ENCODE results near the gene ANKRD11. TPM values are rescaled to one million over a fixed set of nuclear protein-coding genes. Genes with fewer than 3 reads are reported as not detected.
"Not testable (repeated sequence)": the region's sequence is repeated elsewhere in the genome, so short reads cannot be mapped to it uniquely, and the experiment has no call there.

Gene ANKRD11
- total RNA-seq, 1 donor = 80.8 TPM

GRCh38 chr16:89261691-89262563 is 228.4 kb downstream of the ANKRD11 start:
- DNase-seq (ENCODE audit: low read depth in 2 of 3, low spot score in 2 of 3) = no peak

GRCh38 chr16:89259901-89260300 is 230.5 kb downstream of the ANKRD11 start:
- DNase-seq (ENCODE audit: low read depth in 2 of 3, low spot score in 2 of 3) = not testable (repeated sequence)

GRCh38 chr16:89257757-89258465 is 232.4 kb downstream of the ANKRD11 start:
- no peak for DNase-seq (ENCODE audit: low read depth in 2 of 3, low spot score in 2 of 3)

- peak in 2 of 3 donors; percentile 17 to 19 for DNase-seq (ENCODE audit: low read depth in 2 of 3, low spot score in 2 of 3)
Observed at GRCh38 chr16:89257281-89257731, 233.1 kb downstream of the ANKRD11 start.

- peak; percentile 49 to 91 (median 88) for DNase-seq (ENCODE audit: low read depth in 2 of 3, low spot score in 2 of 3)
Observed at GRCh38 chr16:89256651-89257254, 233.6 kb downstream of the ANKRD11 start.

GRCh38 chr16:89253548-89254287 is 236.6 kb downstream of the ANKRD11 start:
- no peak for DNase-seq (ENCODE audit: low read depth in 2 of 3, low spot score in 2 of 3)

- no peak for DNase-seq (ENCODE audit: low read depth in 2 of 3, low spot score in 2 of 3)
Observed at GRCh38 chr16:89248196-89248982, 242.0 kb downstream of the ANKRD11 start.

- DNase-seq (ENCODE audit: low read depth in 2 of 3, low spot score in 2 of 3) = not testable (repeated sequence)
Observed at GRCh38 chr16:89247734-89248075, 242.7 kb downstream of the ANKRD11 start.

- DNase-seq (ENCODE audit: low read depth in 2 of 3, low spot score in 2 of 3) = peak; percentile 82 to 94 (median 83)
Observed at GRCh38 chr16:89246903-89247733, 243.2 kb downstream of the ANKRD11 start.

GRCh38 chr16:89246383-89246902 is 243.9 kb downstream of the ANKRD11 start:
- no peak for DNase-seq (ENCODE audit: low read depth in 2 of 3, low spot score in 2 of 3)

- DNase-seq (ENCODE audit: low read depth in 2 of 3, low spot score in 2 of 3) = no peak
Observed at GRCh38 chr16:89244754-89245153, 245.6 kb downstream of the ANKRD11 start.

- not testable (repeated sequence) for DNase-seq (ENCODE audit: low read depth in 2 of 3, low spot score in 2 of 3)
Observed at GRCh38 chr16:89244264-89244663, 246.1 kb downstream of the ANKRD11 start.

- no peak for DNase-seq (ENCODE audit: low read depth in 2 of 3, low spot score in 2 of 3)
Observed at GRCh38 chr16:89243664-89244063, 246.7 kb downstream of the ANKRD11 start.

- no peak for DNase-seq (ENCODE audit: low read depth in 2 of 3, low spot score in 2 of 3)
Observed at GRCh38 chr16:89242795-89243200, 247.6 kb downstream of the ANKRD11 start.

GRCh38 chr16:89241187-89242007 is 249.0 kb downstream of the ANKRD11 start:
- DNase-seq (ENCODE audit: low read depth in 2 of 3, low spot score in 2 of 3) = peak; percentile 84 to 91 (median 89)

GRCh38 chr16:89237733-89238132 is 252.6 kb downstream of the ANKRD11 start:
- no peak for DNase-seq (ENCODE audit: low read depth in 2 of 3, low spot score in 2 of 3)

GRCh38 chr16:89233678-89234490 is 256.5 kb downstream of the ANKRD11 start:
- no peak for DNase-seq (ENCODE audit: low read depth in 2 of 3, low spot score in 2 of 3)

All from hematopoietic multipotent progenitor cell (in vitro differentiated cells).